Lower lobe of right lung (tissue), 2 donors: ENCODE data around the gene SLC15A2. TPM values are rescaled to one million over a fixed set of nuclear protein-coding genes. Genes with fewer than 3 reads are reported as not detected.

ENCODE experiments used
- ATAC-seq, 2 donors: fragments of 200-7000 bp; cut with Tn5 transposase; one replicate each; pipeline ENCODE4 v1.9.1; 2020 to 2022; ENCODE audit warnings: mild to moderate bottlenecking in 2 of 2, moderate library complexity in 2 of 2
- DNase-seq: peaks from one replicate; pipeline ENCODE4 v3.0.0-alpha.2; 2020
- H3K27ac ChIP-seq: fragments of 200-600 bp; one replicate; pipeline ENCODE4 v1.8.0; 2022
- H3K27me3 ChIP-seq: fragments of 200-600 bp; one replicate; pipeline ENCODE4 v1.8.0; 2022; ENCODE audit warnings: low read depth
- H3K36me3 ChIP-seq: fragments of 200-600 bp; one replicate; pipeline ENCODE4 v1.8.0; 2022; ENCODE audit warnings: mild to moderate bottlenecking
- H3K4me1 ChIP-seq: fragments of 200-600 bp; one replicate; pipeline ENCODE4 v1.8.0; 2022
- H3K4me3 ChIP-seq: fragments of 200-600 bp; one replicate; pipeline ENCODE4 v1.8.0; 2022; ENCODE audit warnings: mild to moderate bottlenecking
- H3K9me3 ChIP-seq: fragments of 200-600 bp; one replicate; pipeline ENCODE4 v1.8.0; 2022
- CTCF ChIP-seq: fragments of 200-600 bp; IDR thresholded peaks from one replicate; pipeline ENCODE4 v1.8.0; 2022; ENCODE audit warnings: antibody characterized with exemption, mild to moderate bottlenecking
- intact Hi-C: fragments of 100-400 bp; cut with DNase I; formaldehyde crosslinking; loops from one replicate; pipeline ENCODE4 v1.11.0; 2022
- total RNA-seq: library from RNA; stranded (reverse); fragmentation: NEBNext Ultra II Directional; extraction: Animal tissue kit (Norgen Biotek cat#: 25700); gene quantifications from one replicate; pipeline ENCODE4 v1.2.1, GENCODE V29; 2021
- donor health status: DM: no; HTN: yes; CAD: no; lungs with severe emphysema.

The SLC15A2 gene
- total RNA-seq, 1 donor from 2014 or later: 63.6 TPM

DNA sequence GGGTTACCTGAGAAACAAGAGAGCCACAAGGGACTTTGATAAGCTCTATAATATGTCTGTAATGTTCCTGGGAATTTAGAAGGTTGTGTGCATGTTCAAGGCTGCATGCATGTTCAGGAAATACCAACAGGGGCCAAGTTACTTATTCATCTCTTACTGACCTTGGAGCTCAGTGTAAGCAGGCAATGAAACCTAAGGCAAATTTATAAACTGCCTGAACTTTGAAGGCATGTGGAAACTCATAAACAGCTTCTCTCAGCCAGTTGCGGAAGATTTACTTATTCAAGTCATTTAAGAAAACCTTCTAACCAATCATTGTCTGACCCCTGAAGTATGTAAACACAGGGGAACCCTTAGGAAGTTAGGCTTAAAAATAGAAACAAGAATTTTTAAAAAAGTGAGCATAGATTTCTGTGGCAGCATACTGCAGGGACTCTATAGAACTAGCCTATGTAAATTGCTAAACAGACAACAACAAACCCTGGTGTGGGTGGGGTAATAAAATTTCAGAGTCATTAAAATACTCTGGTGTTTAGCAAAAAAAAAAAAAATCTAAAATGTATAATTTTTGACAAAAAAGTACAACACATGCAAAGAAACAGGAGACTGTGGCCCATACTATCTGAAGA lies 57.2 kb downstream of the SLC15A2 start:
- ATAC-seq (no peak), DNase-seq (no peak)
- intact Hi-C loops: no loop called here
- no peak for TF ChIP-seq CTCF
- H3K36me3 ChIP-seq: no peaks in the 10 kb centered on the region
- peaks cover 9% of the 10 kb centered on the region for H3K9me3 ChIP-seq
- no peak overlapping the region for H3K4me3 ChIP-seq
- H3K27ac ChIP-seq: no peak overlapping the region
- H3K27me3 ChIP-seq: no peaks in the 10 kb centered on the region
- no peaks in the 10 kb centered on the region for H3K4me1 ChIP-seq

DNA sequence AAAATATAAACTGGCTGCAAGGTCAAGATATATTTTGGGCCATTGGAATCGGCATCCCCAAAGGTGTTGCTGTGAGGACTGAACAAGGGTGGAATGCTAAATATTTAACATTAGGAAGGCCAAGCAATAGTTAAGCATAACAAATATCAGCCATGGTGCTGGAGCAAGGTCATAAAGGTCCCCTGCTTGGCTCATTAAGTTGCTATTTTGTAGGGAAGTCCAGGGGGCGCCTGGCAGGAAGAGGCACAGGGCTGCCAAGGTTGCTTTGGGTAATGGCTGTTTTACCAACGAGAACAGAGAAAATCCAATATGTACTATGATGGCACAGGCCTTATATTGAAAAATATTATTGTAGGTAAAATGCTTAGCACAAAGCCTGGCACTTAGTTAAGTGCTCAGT lies 62.2 kb downstream of the SLC15A2 start:
- ATAC-seq (no peak), DNase-seq (no peak)
- Histone ChIP-seq H3K4me3 (no peak overlapping the region), H3K27me3 (no peaks in the 10 kb centered on the region), H3K9me3 (peaks cover 9% of the 10 kb centered on the region), H3K36me3 (no peaks in the 10 kb centered on the region), H3K27ac (no peak overlapping the region), H3K4me1 (no peaks in the 10 kb centered on the region)
- TF ChIP-seq CTCF: no peak
- intact Hi-C loops: no loop called here

DNA sequence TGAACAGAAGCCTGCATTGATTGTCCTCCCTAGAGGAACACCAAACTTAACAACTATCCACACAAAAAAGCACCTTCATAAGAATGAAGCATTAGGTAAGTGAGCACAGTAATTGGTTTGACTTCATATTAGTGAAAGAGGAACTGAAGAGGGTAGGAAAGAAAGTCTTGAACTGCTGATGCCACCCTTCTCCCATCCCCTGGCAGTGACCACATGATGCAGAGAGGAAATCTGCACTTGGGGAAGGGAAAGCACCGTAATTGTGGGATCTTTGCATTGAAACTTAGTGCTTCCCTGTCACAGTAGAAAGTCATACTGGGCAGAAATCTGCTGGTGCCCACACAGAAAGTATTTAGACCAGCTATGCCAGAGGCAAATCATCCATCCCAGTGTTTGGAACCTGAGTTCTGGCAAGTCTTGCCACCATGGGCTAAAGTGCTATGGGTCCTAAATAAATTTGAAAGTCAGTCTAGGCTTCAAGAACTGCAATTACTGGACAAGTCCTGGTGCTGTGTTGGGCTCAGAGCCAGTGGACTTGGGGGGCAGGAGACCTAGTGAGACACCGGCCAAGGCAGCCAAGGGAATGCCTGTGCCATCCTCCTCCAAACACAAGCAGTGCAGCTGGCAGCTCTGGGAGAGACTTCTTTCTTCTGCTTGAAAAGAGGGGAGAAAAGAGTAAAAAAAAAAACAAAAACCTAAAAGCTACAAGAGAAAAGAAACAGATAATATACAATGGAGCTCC lies 63.6 kb downstream of the SLC15A2 start:
- intact Hi-C loops: no loop called here
- peaks cover under 1% of the 10 kb centered on the region for H3K9me3 ChIP-seq
- H3K27me3 ChIP-seq: no peaks in the 10 kb centered on the region
- TF ChIP-seq CTCF: no peak
- DNase-seq (no peak), ATAC-seq (peak; percentile 43 to 57)
- H3K4me3 ChIP-seq: no peak overlapping the region
- no peaks in the 10 kb centered on the region for H3K4me1 ChIP-seq
- no peak overlapping the region for H3K27ac ChIP-seq
- H3K36me3 ChIP-seq: no peaks in the 10 kb centered on the region

DNA sequence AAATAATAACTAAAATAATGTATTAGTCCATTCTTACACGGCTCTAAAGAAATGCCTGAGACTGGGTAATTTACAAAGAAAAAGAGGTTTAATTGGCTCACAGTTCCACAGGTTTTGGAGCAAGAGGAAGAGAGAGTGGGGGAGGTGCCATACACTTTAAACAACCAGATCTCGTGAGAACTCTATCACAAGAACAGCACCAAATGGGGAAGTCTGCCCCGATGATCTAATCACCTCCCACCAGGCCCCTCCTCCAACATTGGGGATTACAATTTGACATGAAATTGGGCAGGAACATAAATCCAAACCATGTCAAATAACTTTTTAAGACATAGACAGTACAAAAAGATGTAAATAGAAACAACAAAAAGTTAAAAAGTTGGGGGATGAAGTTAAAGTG lies 64.6 kb downstream of the SLC15A2 start:
- no peak for TF ChIP-seq CTCF
- Histone ChIP-seq H3K9me3 (no peaks in the 10 kb centered on the region), H3K36me3 (no peaks in the 10 kb centered on the region), H3K4me1 (no peaks in the 10 kb centered on the region), H3K27me3 (no peaks in the 10 kb centered on the region), H3K4me3 (no peak overlapping the region), H3K27ac (no peak overlapping the region)
- DNase-seq: no peak
- no peak for ATAC-seq
- intact Hi-C loops: no loop called here

GRCh38 chr3:121961283-121961682 lies 67.1 kb downstream of the SLC15A2 start:
- H3K27me3 ChIP-seq: no peaks in the 10 kb centered on the region
- no peak overlapping the region for H3K27ac ChIP-seq
- ATAC-seq (no peak), DNase-seq (no peak)
- intact Hi-C loops: no loop called here
- no peak overlapping the region for H3K4me3 ChIP-seq
- H3K9me3 ChIP-seq: no peaks in the 10 kb centered on the region
- TF ChIP-seq CTCF: no peak
- no peaks in the 10 kb centered on the region for H3K36me3 ChIP-seq
- H3K4me1 ChIP-seq: no peaks in the 10 kb centered on the region
